Activated CD8-positive, alpha-beta memory T cell treated with anti-CD3 and anti-CD28 coated beads for 36 hours (primary cell): ENCODE data around the gene ZDHHC17. TPM values are rescaled to one million over a fixed set of nuclear protein-coding genes. Genes with fewer than 3 reads are reported as not detected.

Experiments used
- CTCF ChIA-PET: fragments of 350-600 bp; sonication (Branson Sonifier 250); formaldehyde crosslinking; loops from one replicate; lab custom pipeline; 2021; ENCODE audit warnings: antibody characterized with exemption; lab: Charles Lee
- POLR2A ChIA-PET: fragments of 350-600 bp; sonication (Branson Sonifier 250); formaldehyde crosslinking; loops from one replicate; lab custom pipeline; 2021; ENCODE audit warnings: antibody characterized with exemption; lab: Charles Lee
- total RNA-seq, 2 experiments: library from RNA; stranded (reverse); gene quantifications; one replicate each; pipeline ENCODE4 v1.2.3, GENCODE V29; 2021

ZDHHC17 gene
- total RNA-seq, 2 experiments from 2014 or later, result 15.7 to 17.8 TPM

DNA sequence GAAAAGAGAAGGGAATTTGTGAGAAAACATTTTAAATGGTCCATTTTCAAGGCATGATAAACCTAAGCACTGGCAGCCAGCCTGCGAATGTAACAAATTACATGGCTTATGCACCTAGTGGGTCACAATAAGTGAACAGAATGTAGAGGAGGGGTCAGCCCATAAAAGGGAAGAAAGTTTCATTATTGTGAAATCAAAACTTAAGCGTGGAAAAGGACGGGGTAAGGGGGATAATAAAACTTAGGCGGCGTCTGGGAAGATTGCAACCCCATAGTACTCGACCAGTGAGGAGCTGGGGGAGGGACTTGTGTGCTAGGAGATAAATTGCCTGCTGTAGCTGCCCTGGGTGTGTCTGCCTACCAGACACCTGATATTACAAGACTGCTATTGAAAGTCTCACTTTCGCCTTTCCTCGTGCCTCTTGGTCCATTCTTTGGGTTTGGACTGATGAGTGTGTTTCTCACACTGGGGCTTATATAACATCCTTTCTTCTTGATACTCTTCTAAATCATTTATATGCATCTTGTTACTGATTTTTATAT, 40.6 kb downstream of the ZDHHC17 start:
- ChIA-PET CTCF (no interaction called here), POLR2A (no interaction called here)

DNA sequence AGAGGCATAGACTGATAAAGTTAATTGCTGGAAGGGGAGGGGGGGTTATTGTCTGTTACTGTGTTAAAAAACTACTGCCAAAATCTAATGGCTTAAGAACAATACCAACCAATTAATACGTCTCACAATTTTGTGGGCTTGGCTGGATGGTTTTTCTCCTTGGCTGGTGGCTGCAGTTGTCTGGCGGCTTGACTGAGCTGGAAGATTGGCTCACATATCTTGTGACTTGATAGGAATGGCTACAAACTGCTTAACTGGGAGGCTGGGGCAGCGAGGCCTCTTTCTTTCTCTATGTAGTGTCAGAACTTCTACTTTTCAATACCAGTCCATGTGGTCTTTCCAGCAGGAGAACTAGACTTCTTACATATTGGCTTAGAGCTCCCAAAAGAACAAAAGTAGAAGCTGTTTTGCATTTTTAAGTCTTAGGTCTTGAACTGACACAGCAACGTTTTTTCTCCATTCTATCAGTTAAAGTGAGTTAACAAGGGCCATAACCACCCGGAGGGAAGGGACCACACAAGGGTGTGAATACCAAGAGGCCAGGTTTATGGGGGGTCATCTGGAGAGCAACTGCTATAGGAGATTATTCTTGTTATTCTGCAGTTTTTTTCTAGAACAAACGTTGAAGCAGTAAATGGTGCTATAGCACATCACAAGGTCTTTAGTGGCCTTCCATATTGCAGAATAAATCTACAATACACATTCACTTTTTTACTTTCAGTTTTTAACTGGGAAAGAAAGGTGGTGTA, 46.9 kb downstream of the ZDHHC17 start:
- CTCF ChIA-PET, result no interaction called here
- POLR2A ChIA-PET, result no interaction called here

GRCh38 chr12:76811976-76812375, 48.1 kb downstream of the ZDHHC17 start:
- CTCF ChIA-PET, result no interaction called here
- POLR2A ChIA-PET, result no interaction called here

- CTCF ChIA-PET, result no interaction called here
- POLR2A ChIA-PET, result no interaction called here
Measured at GRCh38 chr12:76813265-76813664, 49.4 kb downstream of the ZDHHC17 start.

GRCh38 chr12:76813972-76814371, 50.1 kb downstream of the ZDHHC17 start:
- CTCF ChIA-PET, result no interaction called here
- POLR2A ChIA-PET, result no interaction called here

- POLR2A ChIA-PET, result no interaction called here
- CTCF ChIA-PET, result no interaction called here
Measured at GRCh38 chr12:76820888-76821482, 57.1 kb downstream of the ZDHHC17 start.

GRCh38 chr12:76830436-76830835, 66.5 kb downstream of the ZDHHC17 start:
- POLR2A ChIA-PET, result no interaction called here
- CTCF ChIA-PET, result no interaction called here

- ChIA-PET CTCF (no interaction called here), POLR2A (no interaction called here)
Measured at GRCh38 chr12:76836633-76837032, 72.7 kb downstream of the ZDHHC17 start.

- POLR2A ChIA-PET, result no interaction called here
Measured at GRCh38 chr12:76847260-76847659, 83.3 kb downstream of the ZDHHC17 start.

GRCh38 chr12:76848132-76848531, 84.2 kb downstream of the ZDHHC17 start:
- ChIA-PET POLR2A (no interaction called here), CTCF (no interaction called here)

More at GRCh38 chr12:76847260-76847659, 83.3 kb downstream of the ZDHHC17 start:
- CTCF ChIA-PET, result no interaction called here

DNA sequence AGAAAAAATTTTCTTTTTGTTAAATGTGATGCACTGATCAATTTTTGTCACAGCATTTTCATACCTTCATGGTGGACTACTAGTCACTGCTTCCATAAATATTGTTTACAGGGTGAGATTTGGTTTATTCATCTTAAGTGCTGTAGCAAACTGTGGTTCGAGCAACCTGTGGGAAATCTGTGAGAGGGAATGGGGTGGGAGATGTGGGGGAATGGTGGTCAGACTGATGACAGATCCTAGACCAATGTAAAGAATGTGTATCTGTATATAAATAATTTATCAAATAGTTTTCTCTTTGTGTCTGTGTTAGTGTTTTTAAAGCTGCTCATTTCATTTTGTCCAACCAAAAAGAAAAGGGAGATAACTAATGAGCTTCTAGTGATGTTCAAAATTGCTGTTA, 88.2 kb downstream of the ZDHHC17 start:
- ChIA-PET POLR2A (no interaction called here), CTCF (no interaction called here)

- ChIA-PET POLR2A (no interaction called here), CTCF (no interaction called here)
Measured at GRCh38 chr12:76855271-76855670, 91.4 kb downstream of the ZDHHC17 start.

- ChIA-PET CTCF (no interaction called here), POLR2A (no interaction called here)
Measured at GRCh38 chr12:76856018-76856644, 92.2 kb downstream of the ZDHHC17 start.

DNA sequence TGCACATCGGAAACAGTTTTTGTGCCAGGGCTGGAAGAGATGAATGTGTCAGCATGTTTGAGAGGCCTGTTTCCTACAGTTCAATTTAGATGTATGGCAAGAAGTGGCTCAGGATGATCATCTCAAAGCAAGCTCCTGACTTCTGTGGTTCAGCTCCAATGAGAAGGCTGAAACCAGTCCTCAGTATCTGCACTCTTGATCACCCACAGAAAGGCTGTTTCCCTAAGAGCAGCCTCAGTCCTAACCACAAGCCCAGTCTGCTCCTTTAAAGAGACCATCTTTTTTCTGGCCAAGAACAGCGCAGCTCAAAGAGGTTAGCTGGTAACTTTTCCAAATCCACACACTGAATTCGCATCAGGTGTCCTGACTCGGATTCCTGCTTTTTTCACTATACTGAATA, 95.7 kb downstream of the ZDHHC17 start:
- ChIA-PET CTCF (no interaction called here), POLR2A (no interaction called here)

- ChIA-PET POLR2A (no interaction called here), CTCF (no interaction called here)
Measured at GRCh38 chr12:76860256-76860655, 96.3 kb downstream of the ZDHHC17 start.

- CTCF ChIA-PET, result no interaction called here
- POLR2A ChIA-PET, result no interaction called here
Measured at GRCh38 chr12:76863005-76863670, 99.2 kb downstream of the ZDHHC17 start.

- POLR2A ChIA-PET, result no interaction called here
- CTCF ChIA-PET, result no interaction called here
Measured at GRCh38 chr12:76863837-76864236, 99.9 kb downstream of the ZDHHC17 start.

GRCh38 chr12:76864791-76865400, 101.0 kb downstream of the ZDHHC17 start:
- ChIA-PET POLR2A (no interaction called here), CTCF (no interaction called here)

DNA sequence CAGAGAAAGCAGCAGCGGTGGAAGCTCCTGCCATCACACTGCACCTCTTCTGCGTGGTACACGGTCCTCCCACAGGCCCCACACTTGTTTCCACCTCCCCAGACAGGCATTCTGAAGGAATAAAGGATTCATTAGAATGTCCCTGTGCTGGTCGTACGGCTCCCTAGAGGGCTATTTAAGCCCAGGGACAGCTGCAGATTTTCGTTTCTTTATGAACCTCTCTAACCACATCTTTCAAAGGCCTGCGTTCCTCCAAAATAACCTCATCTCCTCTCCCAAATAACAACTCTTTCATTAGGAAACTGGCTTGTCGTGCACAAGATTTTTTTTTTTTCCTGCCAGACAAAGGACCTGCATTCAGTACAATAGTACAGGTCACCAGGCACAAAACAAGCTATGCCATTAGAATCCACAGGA, 102.2 kb downstream of the ZDHHC17 start:
- POLR2A ChIA-PET, result no interaction called here
- CTCF ChIA-PET, result no interaction called here

DNA sequence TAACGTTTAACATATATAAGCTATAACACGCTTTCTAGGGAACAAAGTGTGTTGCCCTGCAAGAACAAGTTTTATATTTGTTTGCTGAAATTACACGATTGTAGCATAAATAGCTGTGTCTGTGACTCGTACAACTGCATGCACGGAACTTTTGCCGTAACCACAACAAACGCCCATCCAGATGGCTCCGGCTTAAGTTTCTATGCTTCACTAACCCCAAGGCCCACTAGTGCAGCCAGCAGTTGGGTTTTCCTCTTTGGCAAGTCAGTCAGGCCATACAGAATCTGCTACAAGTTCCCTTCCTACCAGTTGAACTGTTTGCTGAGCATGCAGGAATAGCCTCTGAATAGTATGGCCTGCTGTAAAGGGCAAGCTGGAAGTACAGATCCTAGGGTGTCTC, 102.8 kb downstream of the ZDHHC17 start:
- CTCF ChIA-PET, result no interaction called here
- POLR2A ChIA-PET, result no interaction called here
